ENCODE data around the gene SLC15A5.

SLC15A5 gene

GRCh38 chr12:16168078-16168477 is 109.4 kb downstream of the SLC15A5 start:
- ChIA-PET CTCF (interaction anchor here (1.1 to 3.2 kb wide), 2 partner anchors 189 to 193 kb away, joined by 3 to 13 read pairs; no protein-coding TSS in a partner anchor), POLR2A (no interaction called here)
- Histone ChIP-seq H3K36me3 (ENCODE audit: control insufficient read depth in 2 of 2, insufficient read depth in 1 of 2, low read length in 2 of 2) (no peaks in the 10 kb centered on the region), H3K9me3 (ENCODE audit: control insufficient read depth, insufficient read depth, low read depth, low read length) (no peaks in the 10 kb centered on the region), H3K4me1 (ENCODE audit: control insufficient read depth, insufficient read depth, low read length) (no peaks in the 10 kb centered on the region), H3K27ac (ENCODE audit: extremely low read depth, low read depth, low read length) (no peak overlapping the region), H3K4me3 (ENCODE audit: low read depth, low read length) (no peak overlapping the region)
- TF ChIP-seq ZNF555 (tag by site-specific recombination; conservative IDR thresholded peaks at IDR 0.05): no peak
- no peak for TF ChIP-seq ZNF626 (tag by site-specific recombination; IDR thresholded peaks at IDR 0.05)
- no peak for TF ChIP-seq HOXC10 (CRISPR knock-in tag; IDR thresholded peaks at IDR 0.05)
- no peak for TF ChIP-seq ZNF404 (tag by site-specific recombination; IDR thresholded peaks at IDR 0.05)
- TF ChIP-seq ZNF10 (tag by site-specific recombination; IDR thresholded peaks at IDR 0.05): no peak
- no peak for TF ChIP-seq ZNF785 (tag by site-specific recombination; IDR thresholded peaks at IDR 0.05)
- TF ChIP-seq ZNF266 (tag by site-specific recombination; IDR thresholded peaks at IDR 0.05; ENCODE audit: low read depth): no peak
- no peak for TF ChIP-seq ZNF670 (tag by site-specific recombination; IDR thresholded peaks at IDR 0.05; ENCODE audit: low read depth)

DNA sequence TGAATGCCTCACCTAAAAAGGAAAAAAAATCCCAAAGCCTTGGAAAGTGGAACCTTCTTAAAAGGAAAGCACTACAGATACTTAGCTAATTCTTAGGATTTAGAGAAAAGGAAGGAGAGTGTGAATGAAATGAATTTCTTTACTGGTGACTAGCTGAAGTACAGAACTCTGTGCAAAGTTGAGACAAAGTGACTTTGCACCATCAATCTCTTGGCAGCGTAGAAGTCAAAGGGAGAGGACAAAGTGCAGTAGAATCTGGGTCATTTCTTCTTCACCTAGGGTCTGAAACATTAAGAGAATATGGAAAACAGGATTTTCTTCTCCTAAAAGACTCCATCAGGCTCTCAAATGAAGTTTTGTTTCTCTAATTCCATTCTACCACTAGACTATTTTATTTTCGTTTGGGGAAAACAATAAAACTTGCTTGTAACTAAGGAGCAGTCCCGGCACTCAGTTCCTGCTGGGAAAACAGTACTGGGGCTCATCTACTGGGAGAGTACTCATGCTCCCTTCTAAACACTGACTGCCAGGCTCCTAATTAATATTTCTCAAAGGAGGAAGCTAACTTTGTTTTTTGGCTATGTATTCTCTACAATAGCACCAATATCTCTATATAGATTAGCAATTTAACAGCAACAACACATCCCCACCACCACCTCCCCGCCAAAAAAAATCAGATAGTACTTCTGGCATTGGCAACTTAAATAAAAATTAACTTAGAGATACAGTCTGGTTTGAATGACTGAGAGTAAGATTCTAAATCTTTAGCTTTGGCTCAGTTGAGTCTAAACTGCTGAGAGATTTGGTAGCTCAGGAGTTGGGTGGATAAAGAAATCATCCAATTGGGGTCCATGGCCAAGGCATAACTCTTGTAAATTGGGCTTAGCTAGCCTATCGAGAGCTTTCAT is 110.7 kb downstream of the SLC15A5 start:
- Histone ChIP-seq H3K9me3 (ENCODE audit: control insufficient read depth, insufficient read depth, low read depth, low read length) (no peaks in the 10 kb centered on the region), H3K36me3 (ENCODE audit: control insufficient read depth in 2 of 2, insufficient read depth in 1 of 2, low read length in 2 of 2) (no peaks in the 10 kb centered on the region), H3K27ac (ENCODE audit: extremely low read depth, low read depth, low read length) (no peak overlapping the region), H3K4me1 (ENCODE audit: control insufficient read depth, insufficient read depth, low read length) (no peaks in the 10 kb centered on the region), H3K4me3 (ENCODE audit: low read depth, low read length) (no peak overlapping the region)
- POLR2A ChIA-PET: no interaction called here
- CTCF ChIA-PET: interaction anchor here (0.8 to 3.2 kb wide), 3 partner anchors 191 to 1670 kb away, joined by 3 to 13 read pairs (median 4); no protein-coding TSS in a partner anchor
- TF ChIP-seq SCRT2 (tag by site-specific recombination; IDR thresholded peaks at IDR 0.05) (no peak), HOXD13 (CRISPR knock-in tag; IDR thresholded peaks at IDR 0.05; ENCODE audit: borderline replicate concordance) (no peak), ZBTB20 (tag by site-specific recombination; IDR thresholded peaks at IDR 0.05) (no peak), ZNF214 (tag by site-specific recombination; IDR thresholded peaks at IDR 0.05; ENCODE audit: borderline replicate concordance) (no peak), KLF10 (tag by site-specific recombination; IDR thresholded peaks at IDR 0.05) (no peak), YY1 (tag by site-specific recombination; IDR thresholded peaks at IDR 0.05) (no peak), ZNF768 (tag by site-specific recombination; IDR thresholded peaks at IDR 0.05) (no peak), ZNF513 (tag by site-specific recombination; IDR thresholded peaks at IDR 0.05) (no peak), SP2 (tag by site-specific recombination; IDR thresholded peaks at IDR 0.05) (no peak), ZNF311 (tag by site-specific recombination; IDR thresholded peaks at IDR 0.05; ENCODE audit: borderline replicate concordance) (no peak), ZNF416 (tag by site-specific recombination; IDR thresholded peaks at IDR 0.05) (no peak), ZNF707 (tag by site-specific recombination; IDR thresholded peaks at IDR 0.05) (no peak)

DNA sequence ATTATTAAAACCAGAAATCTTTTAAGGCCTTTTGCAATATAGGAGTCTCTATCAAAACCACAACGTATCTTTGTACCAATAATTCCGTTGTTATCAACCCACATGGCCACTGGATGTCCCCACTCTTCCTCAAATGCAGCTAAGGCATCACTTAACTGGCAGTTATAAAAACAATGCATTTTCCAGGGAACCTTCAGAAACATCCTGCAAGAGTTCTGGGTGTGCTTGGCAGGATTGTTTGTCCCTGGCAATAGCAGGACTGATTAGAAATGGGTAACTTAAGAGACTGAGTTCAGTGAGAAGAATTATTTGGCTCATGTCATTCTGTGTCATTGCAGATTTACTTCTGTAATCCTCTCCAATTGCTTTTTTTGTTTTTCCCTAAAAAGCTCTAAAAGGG is 112.0 kb downstream of the SLC15A5 start:
- ChIA-PET POLR2A (no interaction called here), CTCF (interaction anchor here (0.5 to 3.2 kb wide), 5 partner anchors 93 to 906 kb away, joined by 3 to 13 read pairs (median 3); no protein-coding TSS in a partner anchor)
- no peaks in the 10 kb centered on the region for H3K4me1 ChIP-seq (ENCODE audit: control insufficient read depth, insufficient read depth, low read length)
- no peaks in the 10 kb centered on the region for H3K36me3 ChIP-seq (ENCODE audit: control insufficient read depth in 2 of 2, insufficient read depth in 1 of 2, low read length in 2 of 2)
- TF ChIP-seq ZNF654 (tag by site-specific recombination; IDR thresholded peaks at IDR 0.05; ENCODE audit: low read depth): peak; percentile 71
- TF ChIP-seq CTCF (tag by site-specific recombination; IDR thresholded peaks at IDR 0.05): 0 out of 2 replicates have a peak, but pooled peaks have one; percentile 12
- TF ChIP-seq ZNF610 (tag by site-specific recombination; IDR thresholded peaks at IDR 0.05; ENCODE audit: borderline replicate concordance): no peak
- no peak for TF ChIP-seq ZNF391 (tag by site-specific recombination; IDR thresholded peaks at IDR 0.05; ENCODE audit: borderline replicate concordance, low read depth)
- no peak for TF ChIP-seq IKZF3 (tag by site-specific recombination; IDR thresholded peaks at IDR 0.05)
- TF ChIP-seq ZNF354C (tag by site-specific recombination; IDR thresholded peaks at IDR 0.05; ENCODE audit: borderline replicate concordance, low read depth): no peak
- no peak for TF ChIP-seq ZNF335 (tag by site-specific recombination; conservative IDR thresholded peaks at IDR 0.05)
- no peak for TF ChIP-seq ZNF561 (tag by site-specific recombination; IDR thresholded peaks at IDR 0.05; ENCODE audit: borderline replicate concordance)
- no peak overlapping the region for H3K4me3 ChIP-seq (ENCODE audit: low read depth, low read length)
- no peaks in the 10 kb centered on the region for H3K9me3 ChIP-seq (ENCODE audit: control insufficient read depth, insufficient read depth, low read depth, low read length)
- no peak overlapping the region for H3K27ac ChIP-seq (ENCODE audit: extremely low read depth, low read depth, low read length)
